Measurements from ENCODE around the gene ZCCHC24. TPM values are rescaled to one million over a fixed set of nuclear protein-coding genes. Genes with fewer than 3 reads are reported as not detected.
A peak's percentile ranks its signal among the peaks of the same experiment; 100 is the strongest.
"Not testable (repeated sequence)": the region's sequence is repeated elsewhere in the genome, so short reads cannot be mapped to it uniquely, and the experiment has no call there.

ZCCHC24 gene
- total RNA-seq, 1 donor = 56.0 TPM

DNA sequence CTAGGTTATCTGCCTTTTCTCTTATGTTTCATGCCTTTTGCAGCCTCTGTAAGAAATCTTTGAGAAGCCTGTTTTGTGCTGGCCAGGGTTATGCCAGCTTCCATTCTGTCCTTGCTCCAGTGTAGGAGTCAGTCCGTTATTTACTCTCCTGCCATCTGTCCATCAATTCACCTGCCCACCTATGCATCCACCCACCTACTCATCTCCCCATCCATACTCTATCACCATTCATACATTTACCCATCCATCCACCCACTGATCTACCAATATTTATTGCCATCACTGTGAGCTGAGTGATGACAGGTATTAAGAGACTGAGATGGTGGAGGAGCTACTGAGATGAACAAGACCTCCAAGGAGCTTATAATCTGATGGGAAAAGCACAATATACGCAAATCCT, 110.9 kb downstream of the ZCCHC24 start:
- H3K4me3 ChIP-seq (ENCODE audit: low read depth, low read length) = no peak overlapping the region
- no peak for DNase-seq (ENCODE audit: low read depth)
- no peak for TF ChIP-seq CTCF (IDR thresholded peaks at IDR 0.05; ENCODE audit: insufficient read depth, low read length)

- H3K4me3 ChIP-seq (ENCODE audit: low read depth, low read length) = no peak overlapping the region
- TF ChIP-seq CTCF (IDR thresholded peaks at IDR 0.05; ENCODE audit: insufficient read depth, low read length) = no peak
- DNase-seq (ENCODE audit: low read depth) = peak; percentile 66
Observed at GRCh38 chr10:79333513-79333912, 111.9 kb downstream of the ZCCHC24 start.

DNA sequence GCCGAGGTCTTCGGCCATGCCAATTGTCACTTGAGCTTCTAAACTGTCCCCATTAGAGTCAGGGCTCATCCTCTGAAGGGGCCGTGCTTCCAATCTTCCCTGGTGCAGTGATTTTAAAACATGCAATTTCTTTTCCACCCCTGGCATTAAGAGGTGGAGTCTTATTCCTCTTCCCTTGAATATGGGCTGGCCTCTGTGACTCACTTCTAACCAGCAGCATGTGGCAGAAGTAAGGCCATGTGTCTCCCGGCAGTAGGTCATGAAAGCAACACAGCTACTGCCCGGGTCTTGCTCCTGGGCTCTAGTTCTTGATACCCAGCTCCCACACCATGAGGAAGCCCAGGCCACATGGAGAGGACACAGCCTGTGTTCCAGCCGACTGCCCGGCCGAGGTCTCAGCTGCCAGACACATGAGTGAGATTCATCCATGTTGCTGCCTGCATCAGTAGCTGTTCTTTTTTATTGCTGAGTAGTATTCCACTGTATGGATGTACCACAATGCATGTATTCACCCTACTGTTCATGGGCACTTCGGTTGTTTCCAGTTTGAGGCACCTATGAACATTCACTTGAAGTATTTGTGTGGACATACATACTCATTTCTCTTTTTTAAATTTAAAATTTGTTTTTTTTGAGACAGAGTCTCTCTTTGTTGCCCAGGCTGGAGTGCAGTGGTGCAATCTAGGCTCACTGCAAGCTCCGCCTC, 112.7 kb downstream of the ZCCHC24 start:
- H3K4me3 ChIP-seq (ENCODE audit: low read depth, low read length); DNase-seq (ENCODE audit: low read depth): not testable (repeated sequence)

Other genes starting within 250 kb of the ZCCHC24 start
- 29.6 and 36.1 TPM in 2 replicates for gene PPIF, start 98.2 kb downstream of the ZCCHC24 start, total RNA-seq (ENCODE audit: low replicate concordance)
- gene EIF5AL1, start 66.9 kb upstream of the ZCCHC24 start, total RNA-seq (ENCODE audit: low replicate concordance) = 1.5 TPM in 1 of 2 replicates, not detected in the other
- not detected in 2 replicates for gene SFTPA2, start 114.8 kb upstream of the ZCCHC24 start, total RNA-seq (ENCODE audit: low replicate concordance)
- not detected in 2 replicates for gene SFTPA1, start 165.3 kb upstream of the ZCCHC24 start, total RNA-seq (ENCODE audit: low replicate concordance)